Measurements from ENCODE around the gene ANGPTL7.
"Not testable (repeated sequence)": the region's sequence is repeated elsewhere in the genome, so short reads cannot be mapped to it uniquely, and the experiment has no call there.

The ANGPTL7 gene

DNA sequence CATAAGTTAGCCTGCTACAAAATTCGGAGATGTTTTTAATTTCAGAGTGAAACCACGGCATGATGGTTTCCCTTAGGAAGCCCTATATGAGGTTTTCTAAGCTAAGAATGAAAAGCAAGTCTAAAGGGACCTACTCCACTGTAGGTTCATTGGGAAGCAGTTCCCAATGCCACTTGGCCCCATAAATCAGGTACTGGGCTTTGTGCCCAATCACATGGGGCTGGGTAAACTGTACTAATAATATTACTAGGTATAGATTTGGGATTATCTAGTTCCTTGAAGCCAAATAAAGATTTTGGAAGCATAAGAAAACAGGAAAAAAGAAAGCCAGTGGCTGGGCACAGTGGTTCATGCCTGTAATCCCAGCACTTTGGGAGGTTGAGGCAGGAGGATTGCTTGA lies 19.1 kb upstream of the ANGPTL7 start:
- DNase-seq, result no peak

DNA sequence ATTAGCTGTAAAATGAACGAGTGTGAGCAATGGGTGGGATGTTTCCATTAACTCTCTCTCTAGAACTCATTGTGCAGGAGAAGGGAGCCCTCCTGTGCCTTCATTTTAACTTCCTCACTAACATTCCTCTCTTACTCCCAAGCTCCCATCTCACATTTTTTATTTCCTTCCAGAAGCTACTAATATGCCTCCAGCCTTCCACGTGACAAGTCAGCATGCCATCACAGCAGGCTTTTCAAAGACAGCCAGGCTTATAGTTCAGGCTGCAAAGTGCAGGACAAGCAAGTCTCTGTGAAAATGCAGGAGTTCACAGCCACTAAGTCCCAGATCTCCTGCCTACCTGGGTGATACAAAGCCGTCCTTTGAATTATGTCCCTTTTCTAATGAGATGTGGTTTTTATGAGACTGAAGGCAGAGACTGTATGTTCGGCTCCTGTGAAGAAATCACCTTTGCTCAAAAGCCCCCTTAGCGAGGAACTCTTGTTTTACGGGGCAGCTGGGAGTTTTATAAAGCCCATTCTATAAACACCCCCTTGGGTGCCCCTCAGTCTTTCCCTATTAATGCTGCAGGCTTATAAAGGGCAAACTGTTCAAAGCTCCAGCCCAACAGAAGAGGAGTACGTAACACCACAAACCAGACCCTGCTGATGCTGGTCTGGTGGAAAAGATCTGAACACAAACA lies 14.8 kb upstream of the ANGPTL7 start:
- DNase-seq, result no peak

DNA sequence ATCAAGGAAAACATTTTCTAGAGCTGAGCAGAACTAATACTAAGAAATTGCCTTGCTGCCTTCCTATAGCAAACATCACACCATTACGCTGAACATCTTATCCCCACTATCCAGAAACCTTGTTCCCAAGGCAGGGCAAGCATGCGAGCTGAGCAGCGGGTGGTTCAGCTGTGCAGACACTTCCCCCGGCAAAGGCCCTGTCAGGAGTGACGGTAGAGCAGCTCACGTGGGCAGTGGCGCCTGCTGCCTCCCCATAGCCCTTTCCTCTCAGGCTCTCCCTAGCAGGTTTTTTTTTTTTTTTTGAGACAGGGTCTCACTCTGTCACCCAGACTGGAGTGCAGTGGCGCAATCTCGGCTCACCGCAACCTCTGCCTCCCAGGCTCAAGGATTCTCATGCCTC lies 13.7 kb upstream of the ANGPTL7 start:
- DNase-seq, result no peak

DNA sequence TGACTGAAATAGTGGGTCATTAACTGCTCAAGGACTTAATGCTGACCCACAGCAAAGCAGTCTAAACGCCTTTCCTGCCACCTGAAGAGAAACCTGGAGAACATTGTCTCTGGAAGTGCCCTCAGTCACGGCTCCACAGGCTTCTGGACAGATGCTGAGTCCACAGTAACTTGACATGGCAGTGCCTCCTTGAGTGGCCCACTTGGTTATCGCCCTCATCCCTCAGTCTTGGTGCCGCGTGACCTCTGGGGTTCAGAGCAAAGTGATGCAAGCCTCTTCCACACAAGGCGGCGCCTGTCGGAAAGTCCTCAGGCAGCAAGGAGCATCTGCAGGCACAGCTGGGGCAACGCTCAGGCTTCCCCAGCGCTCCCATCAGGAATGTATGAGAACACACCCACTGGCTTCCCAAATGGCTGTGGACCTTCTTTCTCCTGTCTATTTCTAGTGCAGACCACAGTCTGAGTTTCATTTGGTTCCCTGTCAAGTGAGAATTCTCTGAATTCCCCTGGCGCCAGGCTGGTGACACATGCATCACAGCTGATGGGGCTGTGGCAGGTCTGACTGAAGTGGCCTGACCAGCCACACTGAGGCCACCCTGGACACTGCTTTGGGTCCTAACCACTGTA lies 13.0 kb upstream of the ANGPTL7 start:
- DNase-seq, result peak; percentile 41

DNA sequence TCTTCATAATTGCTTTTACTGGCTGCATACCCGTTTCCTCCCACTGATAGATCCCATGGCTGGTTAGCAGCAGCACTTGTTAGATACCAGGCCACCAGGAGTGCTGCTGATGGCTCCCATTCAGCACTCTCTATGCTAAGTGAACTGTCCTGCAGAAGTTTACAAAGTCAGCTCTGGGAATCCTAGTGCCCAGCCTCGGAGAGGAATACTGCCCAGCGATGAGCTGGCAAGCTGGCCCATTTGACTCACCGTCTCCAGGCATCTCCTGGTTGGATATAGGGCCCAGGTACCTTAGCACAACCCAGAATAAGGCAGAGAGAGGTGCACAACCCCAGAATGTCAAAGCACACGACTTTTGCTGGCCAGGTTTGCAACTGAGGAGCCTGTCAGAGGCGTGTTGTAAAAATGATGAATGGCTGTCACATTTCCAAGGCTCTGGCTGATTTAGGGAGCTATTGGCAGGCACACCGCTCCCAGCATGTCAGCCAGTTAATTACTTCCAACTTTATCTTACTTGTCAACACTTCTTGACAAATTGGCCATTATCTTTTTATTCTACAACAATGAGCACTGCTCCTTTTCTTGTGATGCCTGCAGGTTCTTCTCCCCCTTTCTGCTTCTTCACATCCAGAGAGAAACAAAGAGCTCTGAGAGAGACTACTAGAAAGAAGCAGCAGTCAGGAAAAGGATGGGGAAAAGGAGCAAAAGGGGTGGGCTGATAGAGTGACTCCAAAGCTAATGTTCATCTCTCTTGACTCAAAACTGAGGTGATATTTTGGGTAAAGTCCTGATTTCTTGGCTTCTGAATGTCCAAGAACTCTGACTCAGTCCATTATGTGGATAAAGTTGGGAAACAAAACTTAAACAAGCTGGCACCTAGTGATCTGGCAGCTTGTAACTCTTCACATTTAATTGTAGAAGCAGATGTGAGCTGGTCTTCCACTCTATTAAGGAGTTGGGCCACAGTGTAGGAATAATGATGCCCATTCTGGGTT lies 10.8 kb upstream of the ANGPTL7 start:
- DNase-seq, result no peak

DNA sequence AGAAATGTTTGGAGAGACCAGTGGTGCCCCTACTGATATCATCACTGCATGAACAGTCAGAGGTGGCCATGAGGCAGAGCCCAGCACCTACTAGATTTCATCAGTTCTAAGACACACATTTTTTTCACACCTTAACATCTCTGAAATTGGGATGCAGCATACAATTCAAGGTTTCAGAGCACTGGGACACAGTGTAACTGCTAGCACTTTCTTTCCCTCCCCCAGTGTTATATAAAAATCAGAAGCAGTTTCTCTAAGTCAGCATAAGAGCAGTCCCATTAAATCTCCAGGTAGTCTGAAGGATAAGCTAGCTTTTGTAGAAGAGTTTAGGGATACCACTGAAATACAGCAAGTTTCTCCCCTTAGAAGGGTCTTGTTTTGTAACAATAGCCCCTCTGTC lies 10.0 kb upstream of the ANGPTL7 start:
- DNase-seq, result no peak

DNA sequence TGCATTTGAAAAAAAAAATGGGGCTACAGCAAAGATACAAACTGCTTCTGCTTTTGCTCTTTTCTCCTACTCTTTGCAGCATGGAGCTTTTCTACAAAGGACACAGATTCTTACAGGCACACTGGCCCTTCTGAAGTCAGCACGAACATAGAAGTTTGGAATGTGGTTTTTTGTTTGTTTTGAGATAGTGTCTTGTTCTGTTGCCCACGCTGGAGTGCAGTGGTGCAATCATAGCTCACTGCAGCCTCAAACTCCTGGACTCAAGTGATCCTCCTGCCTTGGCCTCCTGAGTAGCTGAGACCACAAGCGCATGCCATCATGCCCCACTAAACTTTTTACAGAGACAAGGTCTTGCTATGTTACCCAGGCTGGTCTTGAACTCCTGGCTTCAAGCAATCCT lies 9.4 kb upstream of the ANGPTL7 start:
- DNase-seq, result not testable (repeated sequence)

DNA sequence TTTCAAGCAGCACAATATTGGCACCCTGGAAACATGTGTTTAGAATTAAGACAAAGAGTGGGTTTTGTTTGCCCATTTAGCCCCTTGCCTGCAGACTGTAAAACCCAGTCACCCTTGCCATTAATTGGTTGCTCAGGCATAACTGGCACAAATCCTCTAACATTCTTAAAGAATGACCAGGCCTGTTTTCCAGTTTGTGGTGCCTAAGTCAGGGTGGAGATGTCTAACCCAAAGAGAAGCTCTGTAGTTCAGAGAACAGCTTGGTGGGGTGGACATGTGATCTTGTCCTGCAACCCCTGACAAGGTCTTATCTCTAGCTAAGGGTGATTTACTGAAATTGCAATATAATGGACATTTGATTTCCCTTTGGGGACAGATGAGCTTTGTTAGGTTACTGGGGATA lies 8.8 kb upstream of the ANGPTL7 start:
- no peak for DNase-seq

DNA sequence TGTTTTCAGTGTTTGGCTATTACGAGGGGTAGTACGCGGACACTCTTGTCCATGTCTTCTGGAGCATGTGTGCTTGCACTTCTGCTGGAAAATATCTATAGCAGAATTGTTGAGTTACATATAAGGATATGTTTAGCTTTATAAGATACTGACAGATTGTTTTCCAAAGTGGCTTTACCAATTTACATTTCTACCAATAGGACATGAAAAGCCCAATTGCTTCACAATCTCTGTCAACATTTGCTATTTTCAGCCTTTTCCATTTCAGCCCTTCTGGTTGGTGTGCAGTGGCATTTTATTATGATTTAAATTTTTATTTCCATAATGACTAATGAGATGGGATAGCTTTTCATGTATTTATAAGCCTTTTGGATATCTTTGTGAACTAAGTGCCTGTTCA lies 6.3 kb upstream of the ANGPTL7 start:
- DNase-seq, result no peak

DNA sequence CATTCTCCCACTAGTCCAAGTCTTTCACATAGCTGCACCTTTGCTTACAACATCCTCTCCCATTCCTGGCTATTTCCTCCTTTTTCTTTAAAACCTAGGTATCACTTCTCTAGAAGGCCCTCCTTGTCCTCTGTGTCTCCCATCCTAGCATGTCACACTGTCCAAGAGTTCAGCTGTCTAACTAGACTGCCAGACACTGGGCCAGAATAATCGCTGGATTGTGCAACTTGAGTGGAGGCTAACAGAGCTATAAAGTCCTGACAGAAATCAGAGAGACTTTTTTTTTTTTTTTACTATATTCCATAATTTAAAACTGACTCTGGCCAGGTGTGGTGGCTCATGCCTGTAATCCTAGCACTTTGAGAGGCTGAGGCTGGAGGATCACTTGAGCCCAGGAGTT lies 4.2 kb upstream of the ANGPTL7 start:
- no peak for DNase-seq

DNA sequence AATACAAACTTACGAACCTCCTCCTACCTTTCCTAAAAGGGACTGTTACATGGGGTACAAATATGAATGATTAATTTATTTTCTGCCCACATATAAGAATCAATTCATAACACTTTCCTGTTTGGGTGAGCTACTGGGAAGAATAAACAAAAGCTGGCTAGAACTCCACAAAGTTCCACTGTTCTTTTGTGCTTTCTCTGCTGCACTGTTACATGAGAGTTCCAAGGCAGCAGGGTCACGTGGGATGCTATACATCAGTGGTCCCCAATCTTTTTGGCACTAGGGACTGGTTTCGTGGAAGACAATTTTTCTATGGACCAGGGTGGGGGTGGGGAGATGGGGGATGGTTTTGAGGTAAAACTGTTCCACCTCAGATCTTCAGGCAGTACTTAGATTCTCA lies 2.2 kb upstream of the ANGPTL7 start:
- no peak for DNase-seq

DNA sequence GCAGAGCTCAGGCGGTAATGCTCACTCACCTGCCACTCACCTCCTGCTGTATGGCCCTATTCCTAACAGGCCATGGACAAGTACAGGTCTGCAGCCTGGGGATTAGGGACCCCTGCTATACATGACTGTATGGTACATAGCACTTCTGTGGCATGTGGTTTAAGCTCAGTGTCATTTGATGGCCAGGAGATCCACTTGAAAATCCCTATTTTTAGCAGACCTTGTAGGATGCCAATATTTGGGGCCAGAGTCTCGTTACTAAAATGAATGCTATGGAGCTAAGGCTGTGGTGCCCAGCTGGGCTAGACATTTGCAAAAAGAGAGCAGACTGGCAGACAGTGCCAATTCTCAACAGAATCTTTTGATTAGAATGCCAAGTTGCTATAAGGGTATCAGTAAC lies 1.7 kb upstream of the ANGPTL7 start:
- no peak for DNase-seq

DNA sequence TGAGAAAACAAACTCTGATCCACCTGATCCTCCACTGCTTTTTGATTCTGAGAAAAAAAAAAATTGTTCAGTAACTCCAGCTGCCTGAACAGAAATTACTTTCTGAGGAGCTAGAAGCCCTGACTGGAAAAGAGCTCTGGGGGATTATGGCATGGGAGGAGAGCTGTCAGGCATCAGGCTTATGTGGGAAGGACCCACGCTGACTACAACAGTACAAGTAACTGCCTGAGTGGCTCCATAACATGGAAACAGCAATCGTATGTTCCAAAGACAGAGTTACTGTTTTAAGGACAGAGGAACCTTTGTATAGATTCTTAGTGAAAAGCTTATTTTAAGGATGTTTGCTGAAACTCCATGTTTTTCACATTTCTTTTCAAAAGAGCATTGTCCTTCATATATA lies 1.2 kb upstream of the ANGPTL7 start:
- DNase-seq, result no peak

DNA sequence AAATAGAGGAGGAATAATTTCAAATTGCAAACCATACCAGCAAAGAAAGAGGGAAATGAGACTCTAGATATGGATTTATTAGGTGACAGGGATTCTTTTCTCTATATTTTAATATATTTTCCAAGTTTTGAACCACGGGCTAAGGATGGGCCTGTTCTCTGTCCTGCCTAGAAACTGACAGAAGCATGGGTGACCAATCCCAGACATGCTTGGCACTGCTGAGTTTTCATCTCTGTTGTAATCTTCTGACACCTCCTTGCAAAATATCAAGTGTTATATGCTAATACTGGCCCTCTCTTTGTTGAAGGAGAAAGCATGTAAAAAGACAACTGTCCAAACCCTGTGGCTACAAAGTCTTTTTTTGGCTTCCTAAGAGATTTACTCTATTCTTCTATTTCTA lies 774 bp upstream of the ANGPTL7 start:
- DNase-seq, result no peak

DNA sequence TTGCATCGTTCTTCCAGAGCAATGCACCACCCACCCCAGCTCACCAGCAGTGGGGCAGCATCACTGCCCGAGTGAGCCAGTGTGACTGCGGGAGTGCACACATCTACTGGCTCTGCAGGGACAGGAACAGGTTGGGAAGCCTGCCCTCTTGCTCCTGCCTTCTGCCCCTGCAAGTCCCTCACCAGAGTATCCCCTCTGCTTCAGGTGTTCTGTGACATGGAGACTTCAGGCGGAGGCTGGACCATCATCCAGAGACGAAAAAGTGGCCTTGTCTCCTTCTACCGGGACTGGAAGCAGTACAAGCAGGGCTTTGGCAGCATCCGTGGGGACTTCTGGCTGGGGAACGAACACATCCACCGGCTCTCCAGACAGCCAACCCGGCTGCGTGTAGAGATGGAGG lies 4.2 kb downstream of the ANGPTL7 start:
- no peak for DNase-seq

DNA sequence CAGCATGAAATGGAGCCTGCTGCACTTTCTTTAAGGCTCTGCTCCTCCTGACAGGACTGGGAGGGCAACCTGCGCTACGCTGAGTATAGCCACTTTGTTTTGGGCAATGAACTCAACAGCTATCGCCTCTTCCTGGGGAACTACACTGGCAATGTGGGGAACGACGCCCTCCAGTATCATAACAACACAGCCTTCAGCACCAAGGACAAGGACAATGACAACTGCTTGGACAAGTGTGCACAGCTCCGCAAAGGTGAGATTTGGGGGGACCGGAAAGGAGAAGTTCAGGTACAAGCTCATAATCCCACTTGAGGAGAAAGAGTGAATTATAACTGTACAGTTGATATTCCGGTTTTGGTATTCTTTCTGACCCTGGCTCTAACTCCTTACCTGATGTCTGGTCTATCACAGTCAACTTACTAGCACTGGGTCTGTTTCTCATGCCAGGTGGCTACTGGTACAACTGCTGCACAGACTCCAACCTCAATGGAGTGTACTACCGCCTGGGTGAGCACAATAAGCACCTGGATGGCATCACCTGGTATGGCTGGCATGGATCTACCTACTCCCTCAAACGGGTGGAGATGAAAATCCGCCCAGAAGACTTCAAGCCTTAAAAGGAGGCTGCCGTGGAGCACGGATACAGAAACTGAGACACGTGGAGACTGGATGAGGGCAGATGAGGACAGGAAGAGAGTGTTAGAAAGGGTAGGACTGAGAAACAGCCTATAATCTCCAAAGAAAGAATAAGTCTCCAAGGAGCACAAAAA lies 5.4 kb downstream of the ANGPTL7 start:
- DNase-seq, result no peak

DNA sequence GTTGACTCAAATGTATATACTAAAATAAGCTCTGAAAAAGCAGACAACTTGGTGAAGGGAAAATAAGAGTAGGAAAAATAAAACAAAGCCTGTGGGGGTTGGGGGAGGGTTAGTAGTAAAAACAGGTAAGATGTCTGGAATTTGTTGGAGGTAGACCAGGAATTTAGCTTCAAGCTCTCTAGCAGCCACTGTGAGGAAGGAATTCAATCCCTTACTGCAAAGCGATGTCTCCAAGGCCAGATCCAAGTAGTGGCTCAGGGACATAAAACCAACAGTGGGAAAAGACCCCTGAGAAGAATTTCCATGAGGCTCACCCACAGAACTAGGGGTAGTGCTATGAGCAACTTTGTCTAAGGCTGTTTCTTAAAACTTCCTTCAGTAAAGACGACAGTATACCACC lies 7.8 kb downstream of the ANGPTL7 start:
- no peak for DNase-seq

DNA sequence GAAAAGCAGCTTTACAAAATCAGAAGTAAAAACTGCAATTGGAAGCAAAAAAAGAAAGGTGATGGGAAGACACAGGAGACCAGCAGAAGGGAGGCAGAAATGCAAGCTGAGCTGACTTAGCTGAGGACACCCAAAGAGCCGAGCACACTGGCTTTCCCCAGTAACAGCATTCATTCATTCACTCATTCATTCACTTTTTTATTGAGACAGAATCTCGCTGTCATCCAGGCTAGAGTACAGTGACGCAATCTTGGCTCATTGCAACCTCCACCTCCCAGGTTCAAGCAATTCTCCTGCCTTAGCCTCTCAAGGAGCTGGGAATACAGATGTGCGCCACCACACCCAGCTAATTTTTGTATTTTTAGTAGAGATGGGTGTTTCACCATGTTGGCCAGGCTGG lies 8.2 kb downstream of the ANGPTL7 start:
- DNase-seq, result no peak

DNA sequence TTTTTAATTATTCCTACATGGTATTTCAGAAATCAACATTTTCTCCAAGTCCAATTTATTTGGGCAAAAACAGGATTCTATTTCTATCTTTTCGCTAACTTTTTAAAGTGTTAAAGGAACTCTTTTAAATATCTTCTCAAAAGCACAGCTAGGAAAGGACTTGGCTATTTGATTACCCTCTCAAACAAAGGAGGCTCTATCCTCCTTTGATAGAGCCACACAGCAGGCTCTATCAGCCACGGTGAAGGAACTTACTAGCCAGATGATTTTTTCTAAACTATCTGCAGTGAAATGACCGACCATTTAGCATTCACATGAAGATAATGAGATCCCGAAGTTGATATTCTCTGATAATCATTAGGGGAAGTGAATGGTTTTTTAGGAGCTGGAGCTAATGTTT lies 9.1 kb downstream of the ANGPTL7 start:
- DNase-seq, result no peak

DNA sequence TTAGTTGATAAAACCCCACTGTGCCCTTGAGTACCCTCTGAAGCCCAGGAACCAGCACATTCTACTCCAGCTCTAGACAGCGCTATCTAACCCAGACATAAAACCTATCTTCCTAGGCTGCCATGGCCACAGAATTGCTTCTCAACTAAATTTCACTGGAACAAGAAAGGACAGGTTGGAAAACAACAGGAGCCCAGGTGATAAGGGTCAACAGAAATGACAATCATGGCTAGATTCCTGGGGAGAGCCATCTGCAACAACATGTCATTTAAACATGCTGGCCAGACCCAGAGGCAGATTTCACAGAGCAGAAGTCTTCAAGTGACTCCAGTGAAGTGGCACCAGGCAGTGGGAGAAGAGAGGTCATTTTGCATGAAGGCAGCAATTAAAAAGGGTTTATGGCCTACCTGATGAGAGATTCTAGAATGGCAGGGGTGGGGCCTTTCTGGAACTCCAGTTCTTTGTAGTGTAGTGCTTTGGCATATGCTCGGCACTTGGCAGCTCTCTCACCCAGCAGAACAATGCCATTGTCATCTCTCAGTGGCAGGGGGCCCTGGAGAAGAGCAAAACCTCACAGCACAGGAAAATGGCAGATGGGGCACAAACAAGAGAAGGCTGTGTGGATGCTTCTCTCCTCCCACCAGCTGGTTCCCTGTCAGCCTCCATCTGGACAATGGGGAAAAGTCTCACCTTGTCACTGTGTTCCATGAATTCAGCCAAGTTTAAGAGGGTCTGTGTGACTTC lies 9.9 kb downstream of the ANGPTL7 start:
- DNase-seq, result peak; percentile 31

DNA sequence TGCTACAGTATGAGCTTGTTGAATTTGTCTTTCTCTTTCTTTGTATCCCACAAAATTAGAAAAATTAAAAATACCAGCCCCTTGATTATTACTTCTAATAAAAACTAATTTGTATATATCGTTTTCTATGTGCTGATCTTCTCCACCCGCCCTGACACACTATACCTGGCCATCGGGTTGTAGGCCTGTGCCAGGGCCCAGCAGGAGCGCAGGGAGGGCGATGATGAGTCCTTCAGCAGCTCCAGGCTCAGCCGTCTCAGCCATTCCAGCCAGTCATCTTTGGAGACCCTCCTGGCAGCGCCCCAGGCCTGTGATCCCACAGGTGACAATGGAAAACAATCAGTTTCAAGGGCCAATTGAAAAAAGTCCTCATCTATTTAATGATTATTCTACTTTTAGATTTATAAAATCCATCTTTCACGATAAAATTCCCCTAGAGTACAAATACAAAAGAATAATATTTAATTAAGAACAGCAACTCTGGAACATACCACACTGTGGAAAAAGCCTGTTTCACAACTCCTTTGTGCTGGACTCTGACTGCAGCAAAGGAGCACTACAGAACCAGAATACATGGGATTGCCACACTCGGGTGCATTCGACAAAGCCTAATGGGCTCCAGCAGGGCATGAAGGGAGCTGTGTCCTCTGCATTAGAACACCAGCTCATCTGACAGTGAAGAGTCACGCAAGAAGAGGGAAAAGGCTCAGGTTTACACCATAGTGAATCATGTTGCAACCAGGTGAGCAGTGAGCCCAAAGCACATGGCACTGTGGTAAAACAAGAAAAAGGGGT lies 15.4 kb downstream of the ANGPTL7 start:
- no peak for DNase-seq

Measured in DMS79 treated with DMSO at 0.1 percent for 48 hours (cell line).